ENCODE results near the gene PDS5A.
"Not testable (repeated sequence)": the region's sequence is repeated elsewhere in the genome, so short reads cannot be mapped to it uniquely, and the experiment has no call there.

Gene PDS5A

GRCh38 chr4:39899291-39899690, 78.4 kb downstream of the PDS5A start:
- no peak for DNase-seq

DNA sequence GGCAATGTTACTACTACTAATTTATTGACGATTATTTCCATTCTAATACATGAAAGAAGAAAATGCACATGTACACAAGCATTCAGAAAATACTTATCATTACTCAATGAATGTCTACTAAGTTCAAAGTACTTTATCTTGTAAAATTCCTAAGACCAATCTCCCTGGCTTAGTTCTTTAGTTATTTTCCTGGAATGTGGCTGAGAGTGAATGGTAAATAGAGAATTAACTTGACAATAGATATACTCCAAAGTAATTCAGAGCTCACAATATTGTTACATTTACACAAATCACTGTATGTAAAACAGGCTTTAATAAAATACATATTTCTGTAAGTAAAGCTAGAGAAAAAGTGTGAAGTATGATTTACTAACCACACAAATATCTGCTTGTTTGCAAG, 79.7 kb downstream of the PDS5A start:
- no peak for DNase-seq

- no peak for DNase-seq
Observed at GRCh38 chr4:39893693-39894072, 84.0 kb downstream of the PDS5A start.

DNA sequence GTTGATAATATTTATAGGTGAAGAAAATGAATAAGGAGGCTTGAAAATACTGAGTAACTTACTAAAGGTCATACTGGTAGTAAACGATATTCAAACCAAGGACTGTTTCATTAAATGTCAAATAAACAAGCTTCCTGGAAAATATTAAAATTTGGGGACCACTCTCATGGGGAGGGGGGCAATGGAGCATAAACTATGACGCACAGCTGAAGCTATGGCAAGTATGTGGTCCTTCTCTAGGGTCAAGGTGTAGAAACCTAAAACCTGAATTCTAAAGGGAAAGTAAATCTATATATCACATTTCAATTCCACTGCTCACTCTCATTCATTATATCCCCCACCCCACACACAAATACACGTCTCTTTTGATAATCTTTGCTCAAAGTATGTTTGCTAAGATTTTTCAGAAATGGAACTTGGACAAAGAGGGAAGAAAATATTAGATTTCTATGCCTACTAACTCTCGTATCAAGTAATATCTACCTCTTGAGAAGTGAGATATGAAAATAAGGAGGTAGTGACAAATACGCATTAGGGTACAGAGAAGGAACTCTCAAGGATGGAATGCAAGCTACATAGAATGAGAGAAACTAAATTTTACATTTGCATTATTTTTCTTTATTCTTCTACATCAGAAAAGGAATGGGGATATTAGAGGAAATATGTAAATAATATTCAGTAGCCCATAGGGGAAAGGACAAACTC, 84.6 kb downstream of the PDS5A start:
- DNase-seq: no peak

GRCh38 chr4:39889226-39889625, 88.5 kb downstream of the PDS5A start:
- no peak for DNase-seq

DNA sequence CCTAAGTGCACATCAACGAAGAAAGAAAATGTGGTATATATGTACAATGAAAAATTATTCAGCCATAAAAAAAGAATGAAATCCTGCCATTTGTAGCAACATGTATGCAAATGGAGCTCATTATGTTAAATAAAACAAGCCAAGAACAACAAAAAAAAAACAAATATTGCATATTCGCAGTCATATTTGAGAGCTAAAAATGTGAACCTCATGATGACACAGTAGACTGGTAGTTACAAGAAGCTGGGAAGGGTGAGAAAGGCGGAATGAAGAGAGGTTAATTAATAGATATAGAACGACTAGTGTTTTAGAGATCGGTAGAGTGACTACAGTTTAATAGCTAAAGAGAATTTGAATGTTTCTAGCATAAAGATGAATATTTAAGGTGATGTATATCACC, 89.2 kb downstream of the PDS5A start:
- no peak for DNase-seq

DNA sequence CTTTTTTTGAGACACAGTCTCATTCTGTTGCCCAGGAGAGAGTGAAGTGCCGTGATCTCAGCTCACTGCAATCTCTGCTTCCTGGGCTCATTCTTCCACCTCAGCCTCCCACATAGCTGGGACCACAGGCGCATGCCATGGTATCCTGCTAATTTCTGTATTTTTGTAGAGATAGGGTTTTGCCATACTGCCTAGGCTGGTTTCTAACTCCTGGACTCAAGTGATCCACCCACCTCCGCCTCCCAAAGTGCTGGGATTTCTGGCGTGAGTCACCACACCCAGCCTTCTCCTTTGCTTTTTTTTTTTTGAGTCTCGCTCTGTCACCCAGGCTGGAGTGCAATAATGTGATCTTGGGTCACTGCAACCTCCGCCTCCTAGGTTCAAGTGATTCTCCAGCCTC, 94.1 kb downstream of the PDS5A start:
- no peak for DNase-seq

DNA sequence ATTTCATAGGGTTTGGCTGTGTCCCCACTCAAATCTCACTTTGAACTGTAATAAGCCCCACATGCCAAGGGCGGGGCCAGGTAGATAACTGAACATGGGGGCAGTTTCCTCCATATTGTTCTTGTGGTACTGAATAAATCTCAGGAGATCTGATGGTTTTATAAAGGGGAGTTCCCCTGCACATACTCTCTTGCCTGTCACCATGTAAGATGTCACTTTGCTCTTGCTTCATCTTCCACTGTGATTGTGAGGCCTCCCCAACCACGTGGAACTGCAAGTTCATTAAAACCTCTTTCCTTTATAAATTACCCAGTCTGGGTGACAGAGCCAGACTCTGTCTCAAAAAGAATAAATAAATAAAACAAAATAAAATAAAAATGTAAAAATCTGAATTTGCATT, 95.9 kb downstream of the PDS5A start:
- no peak for DNase-seq

GRCh38 chr4:39877971-39878370, 99.7 kb downstream of the PDS5A start:
- no peak for DNase-seq

- DNase-seq: no peak
Observed at GRCh38 chr4:39873823-39874222, 103.9 kb downstream of the PDS5A start.

- DNase-seq: no peak
Observed at GRCh38 chr4:39865280-39865679, 112.4 kb downstream of the PDS5A start.

- no peak for DNase-seq
Observed at GRCh38 chr4:39864391-39864790, 113.3 kb downstream of the PDS5A start.

GRCh38 chr4:39860804-39861203, 116.9 kb downstream of the PDS5A start:
- no peak for DNase-seq

GRCh38 chr4:39855909-39856512, 121.7 kb downstream of the PDS5A start:
- no peak for DNase-seq

- DNase-seq: no peak
Observed at GRCh38 chr4:39852636-39853035, 125.1 kb downstream of the PDS5A start.

DNA sequence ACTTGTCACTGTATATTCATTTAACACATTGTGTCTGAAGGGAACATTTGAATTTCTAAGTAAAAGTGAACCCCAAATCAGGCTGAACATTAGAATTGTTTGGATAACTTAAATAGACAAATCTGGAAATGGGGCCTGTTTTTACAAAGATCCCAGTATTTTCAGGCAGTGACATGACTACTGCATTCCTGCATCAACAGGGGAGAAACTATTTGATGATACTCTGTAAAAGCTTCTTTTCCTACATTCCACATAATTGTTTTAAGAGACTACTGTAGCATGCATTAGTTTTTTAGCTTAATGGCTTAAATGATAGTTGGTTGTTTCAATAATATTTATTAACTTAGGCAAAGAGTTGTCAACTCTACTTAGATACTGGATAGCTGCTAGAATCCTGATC, 127.0 kb downstream of the PDS5A start:
- DNase-seq: no peak

- DNase-seq: no peak
Observed at GRCh38 chr4:39846705-39847104, 131.0 kb downstream of the PDS5A start.

GRCh38 chr4:39846120-39846519, 131.6 kb downstream of the PDS5A start:
- DNase-seq: no peak

GRCh38 chr4:39841894-39842293, 135.8 kb downstream of the PDS5A start:
- no peak for DNase-seq

- not testable (repeated sequence) for DNase-seq
Observed at GRCh38 chr4:39840516-39840915, 137.2 kb downstream of the PDS5A start.

DNA sequence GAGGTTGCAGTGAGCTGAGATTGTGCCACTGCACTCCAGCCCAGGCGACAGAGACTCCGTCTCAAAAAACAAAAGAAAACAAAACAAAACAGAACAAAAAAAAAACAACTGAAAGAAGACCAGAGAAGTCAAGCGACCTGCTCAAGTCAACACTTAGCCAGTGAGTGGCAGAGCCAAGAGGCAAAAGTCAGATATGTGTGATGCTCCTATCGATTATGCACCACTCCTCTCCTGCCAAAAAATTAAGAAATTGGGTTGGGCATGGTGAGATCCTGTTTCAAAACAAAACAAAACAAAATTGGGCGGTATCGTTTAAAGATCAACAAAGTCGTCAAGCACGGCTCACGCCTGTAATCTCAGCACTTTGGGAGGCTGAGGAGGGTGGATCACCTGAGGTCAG, 137.7 kb downstream of the PDS5A start:
- no peak for DNase-seq

DNA sequence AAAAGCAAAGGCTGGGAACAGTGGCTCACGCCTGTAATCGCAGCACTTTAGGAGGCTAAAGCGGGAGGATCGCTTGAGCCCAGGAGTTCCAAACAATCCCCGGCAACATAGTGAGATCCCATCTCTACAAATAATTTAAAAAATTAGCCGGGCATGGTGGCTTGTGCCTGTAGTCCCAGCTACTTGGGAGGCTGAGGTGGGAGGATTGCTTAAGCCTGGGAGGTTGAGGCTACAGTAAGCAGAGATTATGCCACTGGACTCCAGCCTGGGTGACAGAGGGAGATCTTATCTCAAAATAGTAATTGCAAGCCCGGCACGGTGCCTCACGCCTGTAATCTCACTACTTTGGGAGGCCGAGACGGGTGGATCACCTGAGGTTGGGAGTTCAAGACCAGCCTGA, 139.3 kb downstream of the PDS5A start:
- not testable (repeated sequence) for DNase-seq

DNA sequence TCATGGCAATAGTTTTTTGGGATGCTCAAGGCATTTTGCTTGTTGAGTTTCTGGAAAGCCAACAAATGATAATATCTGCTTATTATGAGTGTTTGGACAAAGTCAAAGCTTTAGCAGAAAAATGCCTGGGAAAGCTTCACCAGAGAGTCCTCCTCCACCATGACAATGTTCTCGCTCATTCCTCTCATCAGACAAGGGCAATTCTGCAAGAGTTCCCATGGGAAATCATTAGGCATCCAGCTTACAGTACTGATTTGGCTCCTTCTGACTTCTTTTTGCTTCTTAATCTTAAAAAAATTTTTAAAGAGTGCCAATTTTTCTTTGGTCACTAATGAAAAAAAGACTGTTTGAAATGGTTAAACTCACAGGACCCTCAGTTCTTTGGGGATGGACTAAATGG, 143.4 kb downstream of the PDS5A start:
- no peak for DNase-seq

GRCh38 chr4:39825741-39826231, 151.9 kb downstream of the PDS5A start:
- DNase-seq: no peak

- no peak for DNase-seq
Observed at GRCh38 chr4:39825090-39825489, 152.6 kb downstream of the PDS5A start.

All from NCI-H1105 (cell line).